Globus pallidus (tissue), 1 donor: ENCODE data around the gene PCDHA4.
"Not testable (repeated sequence)": the region's sequence is repeated elsewhere in the genome, so short reads cannot be mapped to it uniquely, and the experiment has no call there.

Source experiments
- DNase-seq: peaks from one replicate; pipeline ENCODE4 v3.0.0-alpha.2; 2015; ENCODE audit warnings: low spot score

Gene PCDHA4

DNA sequence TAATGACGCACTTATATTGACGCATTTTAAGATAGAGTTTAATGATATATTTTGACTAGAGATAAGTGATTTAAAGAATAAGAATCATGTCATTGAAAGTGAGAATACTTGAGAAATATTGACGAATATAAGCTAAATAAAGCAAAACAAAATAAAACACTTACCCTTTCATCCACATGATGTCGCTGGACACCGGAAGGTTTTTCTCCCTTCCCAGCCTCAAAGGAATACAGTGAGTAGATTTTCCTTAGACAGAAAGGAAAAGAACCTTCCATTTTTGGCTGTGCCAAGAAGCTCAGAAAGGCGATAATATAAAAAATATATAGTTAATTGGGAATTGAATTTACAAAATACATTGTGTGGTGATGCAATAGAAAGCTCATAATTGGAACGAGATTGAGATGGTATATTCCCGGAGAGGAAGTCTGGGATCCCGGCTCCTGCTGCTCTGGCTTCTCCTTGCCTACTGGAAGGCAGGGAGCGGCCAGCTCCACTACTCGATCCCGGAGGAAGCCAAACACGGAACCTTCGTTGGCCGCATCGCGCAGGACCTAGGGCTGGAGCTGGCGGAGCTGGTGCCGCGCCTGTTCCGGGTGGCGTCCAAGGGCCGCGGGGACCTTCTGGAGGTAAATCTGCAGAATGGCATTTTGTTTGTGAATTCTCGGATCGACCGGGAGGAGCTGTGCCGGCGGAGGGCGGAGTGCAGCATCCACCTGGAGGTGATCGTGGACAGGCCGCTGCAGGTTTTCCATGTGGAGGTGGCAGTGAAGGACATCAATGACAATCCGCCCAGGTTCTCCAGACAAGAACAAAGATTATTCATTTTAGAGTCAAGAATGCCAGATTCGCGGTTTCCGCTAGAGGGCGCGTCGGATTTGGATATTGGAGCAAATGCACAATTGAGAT, 14.8 kb downstream of the PCDHA4 start, which contains the start of gene PCDHA5:
Gene PCDHA5, plus strand, starts transcription at position 239 of the 906 bp plus-strand sequence.
- peak; percentile 33 for DNase-seq

DNA sequence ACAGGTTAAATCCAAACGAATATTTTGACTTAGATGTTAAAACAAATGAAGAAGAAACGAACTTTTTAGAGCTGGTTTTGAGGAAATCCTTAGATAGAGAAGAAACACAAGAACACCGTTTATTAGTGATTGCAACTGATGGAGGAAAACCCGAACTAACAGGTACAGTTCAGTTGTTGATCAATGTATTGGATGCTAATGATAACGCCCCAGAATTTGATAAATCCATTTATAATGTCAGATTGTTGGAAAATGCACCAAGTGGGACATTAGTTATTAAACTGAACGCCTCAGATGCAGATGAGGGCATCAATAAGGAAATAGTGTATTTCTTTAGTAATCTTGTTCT, 15.4 kb downstream of the PCDHA4 start:
- DNase-seq = no peak

DNA sequence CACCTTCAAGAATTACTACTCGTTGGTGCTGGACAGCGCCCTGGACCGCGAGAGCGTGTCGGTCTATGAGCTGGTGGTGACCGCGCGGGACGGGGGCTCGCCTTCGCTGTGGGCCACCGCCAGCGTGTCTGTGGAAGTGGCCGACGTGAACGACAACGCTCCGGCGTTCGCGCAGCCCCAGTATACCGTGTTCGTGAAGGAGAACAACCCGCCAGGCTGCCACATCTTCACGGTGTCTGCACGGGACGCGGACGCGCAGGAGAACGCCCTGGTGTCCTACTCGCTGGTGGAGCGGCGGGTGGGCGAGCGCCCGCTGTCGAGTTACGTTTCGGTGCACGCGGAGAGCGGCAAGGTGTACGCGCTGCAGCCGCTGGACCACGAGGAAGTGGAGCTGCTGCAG, 16.1 kb downstream of the PCDHA4 start:
- DNase-seq = not testable (repeated sequence)

DNA sequence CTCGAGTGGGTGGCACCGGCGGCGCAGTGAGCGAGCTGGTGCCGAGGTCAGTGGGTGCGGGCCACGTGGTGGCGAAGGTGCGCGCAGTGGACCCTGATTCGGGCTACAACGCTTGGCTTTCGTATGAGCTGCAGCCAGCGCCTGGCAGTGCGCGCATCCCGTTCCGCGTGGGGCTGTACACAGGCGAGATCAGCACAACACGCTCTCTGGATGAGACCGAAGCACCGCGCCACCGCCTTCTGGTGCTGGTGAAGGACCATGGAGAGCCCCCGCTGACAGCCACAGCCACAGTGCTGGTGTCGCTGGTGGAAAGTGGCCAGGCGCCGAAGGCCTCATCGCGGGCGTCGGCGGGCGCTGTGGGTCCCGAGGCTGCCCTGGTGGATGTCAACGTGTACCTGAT, 16.6 kb downstream of the PCDHA4 start:
- DNase-seq = no peak

DNA sequence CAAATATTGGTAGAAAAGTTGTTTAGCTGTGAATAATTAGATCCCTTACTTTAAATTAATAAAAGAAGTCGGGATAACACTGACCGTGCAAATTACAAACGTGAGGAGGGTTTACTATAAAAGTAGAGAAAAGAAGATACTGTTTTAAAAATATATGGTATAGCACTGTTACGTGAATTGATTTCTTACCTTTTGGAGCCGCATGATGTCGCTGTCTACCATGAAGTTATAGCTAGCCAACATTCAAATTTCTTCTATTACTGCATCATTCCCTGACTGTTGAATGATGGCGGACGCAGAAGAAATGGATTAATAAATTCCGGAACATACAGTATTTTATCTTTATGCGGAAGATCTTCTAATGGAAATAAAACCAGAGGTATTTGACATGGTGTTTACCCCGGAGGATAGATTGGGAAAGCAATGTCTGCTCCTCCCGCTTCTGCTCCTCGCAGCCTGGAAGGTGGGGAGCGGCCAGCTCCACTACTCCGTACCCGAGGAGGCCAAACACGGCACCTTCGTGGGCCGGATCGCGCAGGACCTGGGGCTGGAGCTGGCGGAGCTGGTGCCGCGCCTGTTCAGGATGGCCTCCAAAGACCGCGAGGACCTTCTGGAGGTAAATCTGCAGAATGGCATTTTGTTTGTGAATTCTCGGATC, 21.0 kb downstream of the PCDHA4 start, which contains the start of gene PCDHA6:
Gene PCDHA6, plus strand, starts transcription at position 257 of the 658 bp plus-strand sequence. Its CDS starts 132 bp downstream, at position 389.
- peak; percentile 39 for DNase-seq

DNA sequence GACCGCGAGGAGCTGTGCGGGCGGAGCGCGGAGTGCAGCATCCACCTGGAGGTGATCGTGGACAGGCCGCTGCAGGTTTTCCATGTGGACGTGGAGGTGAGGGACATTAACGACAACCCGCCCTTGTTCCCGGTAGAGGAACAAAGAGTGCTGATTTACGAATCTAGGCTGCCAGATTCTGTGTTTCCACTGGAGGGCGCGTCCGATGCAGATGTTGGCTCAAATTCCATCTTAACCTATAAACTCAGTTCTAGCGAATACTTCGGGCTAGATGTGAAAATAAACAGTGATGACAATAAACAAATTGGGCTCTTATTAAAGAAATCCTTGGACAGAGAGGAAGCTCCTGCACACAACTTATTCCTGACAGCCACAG, 21.5 kb downstream of the PCDHA4 start:
- DNase-seq = no peak

DNA sequence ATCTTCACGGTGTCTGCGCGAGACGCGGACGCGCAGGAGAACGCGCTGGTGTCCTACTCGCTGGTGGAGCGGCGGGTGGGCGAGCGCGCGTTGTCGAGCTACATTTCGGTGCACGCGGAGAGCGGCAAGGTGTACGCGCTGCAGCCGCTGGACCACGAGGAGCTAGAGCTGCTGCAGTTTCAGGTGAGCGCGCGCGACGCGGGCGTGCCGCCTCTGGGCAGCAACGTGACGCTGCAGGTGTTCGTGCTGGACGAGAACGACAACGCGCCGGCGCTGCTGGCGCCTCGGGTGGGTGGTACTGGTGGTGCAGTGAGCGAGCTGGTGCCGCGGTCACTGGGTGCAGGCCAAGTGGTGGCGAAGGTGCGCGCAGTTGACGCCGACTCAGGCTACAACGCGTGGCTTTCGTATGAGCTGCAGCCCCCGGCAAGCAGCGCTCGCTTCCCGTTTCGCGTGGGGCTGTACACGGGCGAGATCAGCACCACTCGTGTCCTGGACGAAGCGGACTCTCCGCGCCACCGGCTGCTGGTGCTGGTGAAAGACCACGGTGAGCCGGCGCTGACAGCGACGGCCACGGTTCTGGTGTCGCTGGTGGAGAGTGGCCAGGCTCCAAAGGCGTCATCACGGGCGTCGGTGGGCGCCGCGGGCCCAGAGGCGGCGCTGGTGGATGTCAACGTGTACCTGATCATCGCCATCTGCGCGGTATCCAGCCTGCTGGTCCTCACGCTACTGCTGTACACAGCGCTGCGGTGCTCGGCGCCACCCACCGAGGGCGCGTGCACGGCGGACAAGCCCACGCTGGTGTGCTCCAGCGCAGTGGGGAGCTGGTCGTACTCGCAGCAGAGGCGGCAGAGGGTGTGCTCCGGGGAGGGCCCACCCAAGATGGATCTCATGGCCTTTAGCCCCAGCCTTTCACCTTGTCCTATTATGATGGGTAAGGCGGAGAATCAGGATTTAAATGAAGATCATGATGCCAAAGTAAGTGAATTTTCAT, 22.9 kb downstream of the PCDHA4 start:
- DNase-seq = not testable (repeated sequence)

DNA sequence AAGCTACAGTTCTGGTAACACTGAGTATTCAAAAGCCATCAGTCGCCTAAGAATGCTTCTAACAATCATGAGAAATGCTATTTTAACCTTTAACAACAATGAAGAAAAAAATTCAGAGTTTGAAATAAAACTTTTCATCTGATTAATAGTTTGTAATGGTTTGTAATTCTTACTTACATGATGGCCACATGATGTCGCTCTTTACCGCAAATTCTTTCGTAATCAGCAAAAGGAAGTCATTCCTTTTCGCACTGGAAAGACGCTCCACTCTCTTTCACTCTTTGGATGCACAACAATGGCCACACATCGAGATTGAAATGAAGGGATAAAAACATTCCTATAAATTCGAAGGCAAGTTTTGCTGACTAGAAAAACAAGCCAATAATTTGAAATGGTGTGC, 27.1 kb downstream of the PCDHA4 start, which contains the start of gene PCDHA7:
Gene PCDHA7, plus strand, starts transcription at position 277 of the 400 bp plus-strand sequence. Its CDS starts 115 bp downstream, at position 392.
- DNase-seq = peak; percentile 58

DNA sequence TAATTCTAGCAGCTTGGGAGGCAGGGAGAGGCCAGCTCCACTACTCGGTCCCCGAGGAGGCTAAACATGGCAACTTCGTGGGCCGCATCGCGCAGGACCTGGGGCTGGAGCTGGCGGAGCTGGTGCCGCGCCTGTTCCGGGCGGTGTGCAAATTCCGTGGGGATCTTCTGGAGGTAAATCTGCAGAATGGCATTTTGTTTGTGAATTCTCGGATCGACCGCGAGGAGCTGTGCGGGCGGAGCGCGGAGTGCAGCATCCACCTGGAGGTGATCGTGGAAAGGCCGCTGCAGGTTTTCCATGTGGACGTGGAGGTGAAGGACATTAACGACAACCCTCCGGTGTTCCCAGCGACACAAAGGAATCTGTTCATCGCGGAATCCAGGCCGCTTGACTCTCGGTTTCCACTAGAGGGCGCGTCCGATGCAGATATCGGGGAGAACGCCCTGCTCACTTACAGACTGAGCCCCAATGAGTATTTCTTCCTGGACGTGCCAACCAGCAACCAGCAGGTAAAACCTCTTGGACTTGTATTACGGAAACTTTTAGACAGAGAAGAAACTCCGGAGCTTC, 27.7 kb downstream of the PCDHA4 start:
- not testable (repeated sequence) for DNase-seq

DNA sequence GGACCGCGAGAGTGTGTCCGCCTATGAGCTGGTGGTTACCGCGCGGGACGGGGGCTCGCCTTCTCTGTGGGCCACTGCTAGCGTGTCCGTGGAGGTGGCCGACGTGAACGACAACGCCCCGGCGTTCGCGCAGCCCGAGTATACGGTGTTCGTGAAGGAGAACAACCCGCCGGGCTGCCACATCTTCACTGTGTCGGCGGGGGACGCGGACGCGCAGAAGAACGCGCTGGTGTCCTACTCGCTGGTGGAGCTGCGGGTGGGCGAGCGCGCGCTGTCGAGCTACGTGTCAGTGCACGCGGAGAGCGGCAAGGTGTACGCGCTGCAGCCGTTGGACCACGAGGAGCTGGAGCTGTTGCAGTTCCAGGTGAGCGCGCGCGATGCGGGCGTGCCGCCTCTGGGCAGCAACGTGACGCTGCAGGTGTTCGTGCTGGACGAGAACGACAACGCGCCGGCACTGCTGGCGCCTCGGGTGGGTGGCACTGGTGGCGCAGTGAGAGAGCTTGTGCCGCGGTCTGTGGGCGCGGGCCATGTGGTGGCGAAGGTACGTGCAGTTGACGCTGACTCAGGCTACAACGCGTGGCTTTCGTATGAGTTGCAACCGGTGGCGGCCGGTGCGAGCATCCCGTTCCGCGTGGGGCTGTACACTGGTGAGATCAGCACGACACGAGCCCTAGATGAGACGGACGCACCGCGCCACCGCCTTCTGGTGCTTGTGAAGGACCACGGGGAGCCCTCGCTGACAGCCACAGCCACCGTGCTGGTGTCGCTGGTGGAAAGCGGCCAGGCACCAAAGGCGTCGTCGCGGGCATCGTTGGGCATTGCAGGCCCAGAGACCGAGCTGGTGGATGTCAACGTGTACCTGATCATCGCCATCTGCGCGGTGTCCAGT, 29.0 kb downstream of the PCDHA4 start:
- DNase-seq = no peak

DNA sequence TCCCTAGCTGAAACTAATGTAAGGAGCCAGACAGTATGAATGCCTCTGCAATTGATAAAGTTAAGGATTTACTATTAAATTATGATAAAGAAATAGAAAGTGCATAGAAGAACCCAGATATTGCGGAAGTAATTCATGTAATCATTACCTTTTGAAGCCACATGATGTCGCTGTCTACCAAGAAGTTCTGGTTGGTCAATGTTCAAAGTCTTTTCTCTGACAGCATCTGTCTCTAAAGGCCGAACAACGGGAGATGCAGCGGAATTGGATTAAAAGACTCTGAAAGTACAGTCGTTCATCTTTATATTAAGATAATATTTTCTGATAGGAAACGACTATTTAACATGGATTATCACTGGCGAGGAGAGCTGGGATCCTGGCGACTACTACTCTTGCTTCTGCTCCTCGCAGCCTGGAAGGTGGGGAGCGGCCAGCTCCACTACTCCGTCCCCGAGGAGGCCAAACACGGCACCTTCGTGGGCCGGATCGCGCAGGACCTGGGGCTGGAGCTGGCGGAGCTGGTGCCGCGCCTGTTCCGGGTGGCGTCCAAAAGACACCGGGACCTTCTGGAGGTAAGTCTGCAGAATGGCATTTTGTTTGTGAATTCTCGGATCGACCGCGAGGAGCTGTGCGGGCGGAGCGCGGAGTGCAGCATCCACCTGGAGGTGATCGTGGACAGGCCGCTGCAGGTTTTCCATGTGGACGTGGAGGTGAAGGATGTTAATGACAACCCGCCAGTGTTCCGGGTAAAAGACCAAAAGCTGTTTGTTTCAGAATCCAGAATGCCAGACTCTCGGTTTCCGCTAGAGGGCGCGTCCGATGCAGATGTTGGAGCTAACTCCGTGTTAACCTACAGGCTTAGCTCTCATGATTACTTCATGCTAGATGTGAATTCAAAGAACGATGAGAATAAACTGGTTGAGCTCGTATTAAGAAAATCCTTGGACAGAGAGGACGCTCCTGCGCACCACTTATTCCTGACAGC, 34.4 kb downstream of the PCDHA4 start, which contains the start of gene PCDHA8:
Gene PCDHA8, plus strand, starts transcription at position 210 of the 985 bp plus-strand sequence. Its CDS starts 135 bp downstream, at position 345.
- peak; percentile 51 for DNase-seq

DNA sequence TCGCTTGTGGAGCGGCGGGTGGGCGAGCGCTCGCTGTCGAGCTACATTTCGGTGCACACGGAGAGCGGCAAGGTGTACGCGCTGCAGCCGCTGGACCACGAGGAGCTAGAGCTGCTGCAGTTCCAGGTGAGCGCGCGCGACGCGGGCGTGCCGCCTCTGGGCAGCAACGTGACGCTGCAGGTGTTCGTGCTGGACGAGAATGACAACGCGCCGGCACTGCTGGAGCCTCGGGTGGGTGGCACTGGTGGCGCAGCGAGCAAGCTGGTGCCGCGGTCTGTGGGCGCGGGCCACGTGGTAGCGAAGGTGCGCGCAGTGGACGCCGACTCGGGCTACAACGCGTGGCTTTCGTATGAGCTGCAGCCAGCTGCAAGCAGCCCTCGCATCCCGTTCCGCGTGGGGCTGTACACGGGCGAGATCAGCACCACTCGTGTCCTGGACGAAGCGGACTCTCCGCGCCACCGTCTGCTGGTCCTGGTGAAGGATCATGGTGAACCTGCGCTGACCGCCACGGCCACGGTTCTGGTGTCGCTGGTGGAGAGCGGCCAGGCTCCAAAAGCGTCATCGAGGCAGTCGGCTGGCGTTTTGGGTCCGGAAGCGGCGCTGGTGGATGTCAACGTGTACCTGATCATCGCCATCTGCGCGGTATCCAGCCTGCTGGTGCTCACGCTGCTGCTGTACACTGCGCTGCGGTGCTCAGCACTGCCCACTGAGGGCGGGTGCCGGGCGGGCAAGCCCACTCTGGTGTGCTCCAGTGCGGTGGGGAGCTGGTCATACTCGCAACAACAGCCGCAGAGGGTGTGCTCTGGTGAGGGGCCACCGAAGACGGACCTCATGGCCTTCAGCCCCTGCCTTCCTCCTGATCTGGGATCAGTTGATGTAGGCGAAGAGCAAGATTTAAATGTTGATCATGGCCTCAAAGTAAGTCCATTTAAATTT, 36.2 kb downstream of the PCDHA4 start:
- DNase-seq = no peak

DNA sequence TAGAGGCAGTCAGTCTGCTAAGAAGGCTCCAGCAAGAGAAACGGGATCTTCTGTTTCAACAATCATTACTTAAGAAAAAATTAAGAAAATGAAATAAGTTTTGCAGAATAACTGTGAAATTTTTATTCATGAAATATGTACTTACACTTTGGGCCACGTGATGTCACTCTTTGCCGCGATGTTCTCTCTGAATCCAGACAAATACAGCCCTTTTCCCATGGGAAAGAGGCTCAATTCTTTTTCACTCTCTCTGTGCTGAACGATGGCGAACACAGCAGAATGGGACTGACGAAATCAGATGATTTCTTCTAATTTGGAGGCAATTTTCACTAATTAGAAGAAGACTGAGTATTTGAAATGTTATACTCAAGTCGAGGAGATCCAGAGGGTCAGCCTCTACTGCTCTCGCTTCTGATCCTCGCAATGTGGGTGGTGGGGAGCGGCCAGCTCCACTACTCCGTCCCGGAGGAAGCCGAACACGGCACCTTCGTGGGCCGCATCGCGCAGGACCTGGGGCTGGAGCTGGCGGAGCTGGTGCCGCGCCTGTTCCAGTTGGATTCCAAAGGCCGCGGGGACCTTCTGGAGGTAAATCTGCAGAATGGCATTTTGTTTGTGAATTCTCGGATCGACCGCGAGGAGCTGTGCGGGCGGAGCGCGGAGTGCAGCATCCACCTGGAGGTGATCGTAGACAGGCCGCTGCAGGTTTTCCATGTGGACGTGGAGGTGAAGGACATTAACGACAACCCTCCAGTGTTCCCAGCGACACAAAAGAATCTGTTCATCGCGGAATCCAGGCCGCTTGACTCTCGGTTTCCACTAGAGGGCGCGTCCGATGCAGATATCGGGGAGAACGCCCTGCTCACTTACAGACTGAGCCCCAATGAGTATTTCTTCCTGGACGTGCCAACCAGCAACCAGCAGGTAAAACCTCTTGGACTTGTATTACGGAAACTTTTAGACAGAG, 41.6 kb downstream of the PCDHA4 start, which contains the start of gene PCDHA9:
Gene PCDHA9, plus strand, starts transcription at position 244 of the 964 bp plus-strand sequence. Its CDS starts 114 bp downstream, at position 358.
- DNase-seq = not testable (repeated sequence)

DNA sequence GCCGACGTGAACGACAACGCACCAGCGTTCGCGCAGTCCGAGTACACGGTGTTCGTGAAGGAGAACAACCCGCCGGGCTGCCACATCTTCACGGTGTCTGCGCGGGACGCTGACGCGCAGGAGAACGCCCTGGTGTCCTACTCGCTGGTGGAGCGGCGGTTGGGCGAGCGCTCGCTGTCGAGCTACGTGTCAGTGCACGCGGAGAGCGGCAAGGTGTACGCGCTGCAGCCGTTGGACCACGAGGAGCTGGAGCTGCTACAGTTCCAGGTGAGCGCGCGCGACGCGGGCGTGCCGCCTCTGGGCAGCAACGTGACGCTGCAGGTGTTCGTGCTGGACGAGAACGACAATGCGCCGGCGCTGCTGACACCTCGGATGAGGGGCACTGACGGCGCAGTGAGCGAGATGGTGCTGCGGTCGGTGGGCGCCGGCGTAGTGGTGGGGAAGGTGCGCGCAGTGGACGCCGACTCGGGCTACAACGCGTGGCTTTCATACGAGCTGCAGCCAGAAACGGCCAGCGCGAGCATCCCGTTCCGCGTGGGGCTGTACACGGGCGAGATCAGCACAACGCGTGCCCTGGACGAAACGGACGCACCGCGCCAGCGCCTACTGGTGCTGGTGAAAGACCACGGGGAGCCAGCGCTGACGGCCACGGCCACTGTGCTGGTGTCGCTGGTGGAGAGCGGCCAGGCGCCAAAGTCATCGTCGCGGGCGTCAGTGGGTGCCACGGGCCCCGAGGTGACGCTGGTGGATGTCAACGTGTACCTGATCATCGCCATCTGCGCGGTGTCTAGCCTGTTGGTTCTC, 43.2 kb downstream of the PCDHA4 start:
- DNase-seq = not testable (repeated sequence)
